Measurements from ENCODE around the gene LGALS9B.
"Not testable (repeated sequence)": the region's sequence is repeated elsewhere in the genome, so short reads cannot be mapped to it uniquely, and the experiment has no call there.

GRCh38 chr17:20415479-20415878 is 51.9 kb downstream of the LGALS9B start:
- not testable (repeated sequence) for TF ChIP-seq CTCF (conservative IDR thresholded peaks at IDR 0.05; ENCODE audit: low read depth, low read length); MAZ (IDR thresholded peaks at IDR 0.05; ENCODE audit: borderline replicate concordance, low read depth, low read length); POLR2A (IDR thresholded peaks at IDR 0.05; ENCODE audit: low read depth, low read length); MAFK (IDR thresholded peaks at IDR 0.05; ENCODE audit: low read depth, low read length)

Measured in IMR-90 (cell line).